ENCODE results near the gene FAM222A. TPM values are rescaled to one million over a fixed set of nuclear protein-coding genes. Genes with fewer than 3 reads are reported as not detected.
A peak's percentile ranks its signal among the peaks of the same experiment; 100 is the strongest.

Gene FAM222A
- total RNA-seq, 1 donor from 2014 or later: 2.5 TPM

- H3K4me3 Mint-ChIP-seq: no peak overlapping the region
- no peak for DNase-seq (ENCODE audit: low spot score)
- TF ChIP-seq EZH2 (IDR thresholded peaks at IDR 0.05): no peak
- Histone ChIP-seq H3K27me3 (no peaks in the 10 kb centered on the region), H3K36me3 (no peaks in the 10 kb centered on the region), H3F3A (ENCODE audit: low read depth) (no peaks in the 10 kb centered on the region), H3K4me1 (peaks cover 18% of the 10 kb centered on the region), H3K4me2 (no peak overlapping the region), H4K20me1 (ENCODE audit: low read depth) (peaks cover 32% of the 10 kb centered on the region), H3K27ac (no peak overlapping the region), H3K4me3 (no peak overlapping the region), H3K79me2 (ENCODE audit: low read depth) (no peaks in the 10 kb centered on the region), H2AFZ (replicated peaks) (no peak overlapping the region), H3K9me3 (ENCODE audit: low read depth) (no peaks in the 10 kb centered on the region), H3K9ac (no peak overlapping the region)
- peak overlapping the region; percentile 25 for H3K27ac Mint-ChIP-seq
- H3K9me3 Mint-ChIP-seq: no peaks in the 10 kb centered on the region
- peaks cover 7% of the 10 kb centered on the region for H3K27me3 Mint-ChIP-seq (ENCODE audit: insufficient read depth, low read depth)
- H3K36me3 Mint-ChIP-seq: peaks cover 3% of the 10 kb centered on the region
- H3K4me1 Mint-ChIP-seq: peaks cover 6% of the 10 kb centered on the region
Observed at GRCh38 chr12:109762673-109763191, 49.1 kb downstream of the FAM222A start.

- no peaks in the 10 kb centered on the region for H3F3A ChIP-seq (ENCODE audit: low read depth)
- H3K27me3 ChIP-seq: no peaks in the 10 kb centered on the region
- H3K36me3 ChIP-seq: no peaks in the 10 kb centered on the region
- no peaks in the 10 kb centered on the region for H3K79me2 ChIP-seq (ENCODE audit: low read depth)
- no peak for DNase-seq (ENCODE audit: low spot score)
- Mint-ChIP-seq H3K27ac (peak overlapping the region; percentile 37), H3K4me3 (no peak overlapping the region), H3K9me3 (no peaks in the 10 kb centered on the region), H3K36me3 (peaks cover 3% of the 10 kb centered on the region), H3K27me3 (ENCODE audit: insufficient read depth, low read depth) (peaks cover 7% of the 10 kb centered on the region), H3K4me1 (peaks cover 5% of the 10 kb centered on the region)
- peaks cover 27% of the 10 kb centered on the region for H4K20me1 ChIP-seq (ENCODE audit: low read depth)
- no peak overlapping the region for H3K27ac ChIP-seq
- H3K4me2 ChIP-seq: no peak overlapping the region
- no peaks in the 10 kb centered on the region for H3K9me3 ChIP-seq (ENCODE audit: low read depth)
- TF ChIP-seq EZH2phosphoT487 (IDR thresholded peaks at IDR 0.05) (no peak), CTCF (IDR thresholded peaks at IDR 0.05) (no peak), EZH2 (IDR thresholded peaks at IDR 0.05) (no peak)
- H3K9ac ChIP-seq: no peak overlapping the region
- no peak overlapping the region for H2AFZ ChIP-seq (replicated peaks)
- peaks cover 12% of the 10 kb centered on the region for H3K4me1 ChIP-seq
- H3K4me3 ChIP-seq: no peak overlapping the region
Observed at GRCh38 chr12:109763201-109763841, 49.7 kb downstream of the FAM222A start.

GRCh38 chr12:109764123-109764522, 50.5 kb downstream of the FAM222A start:
- Mint-ChIP-seq H3K36me3 (peaks cover 3% of the 10 kb centered on the region), H3K9me3 (no peaks in the 10 kb centered on the region), H3K4me1 (peaks cover 5% of the 10 kb centered on the region), H3K27ac (no peak overlapping the region), H3K4me3 (no peak overlapping the region), H3K27me3 (ENCODE audit: insufficient read depth, low read depth) (peaks cover 7% of the 10 kb centered on the region)
- Histone ChIP-seq H3K4me1 (peaks cover 4% of the 10 kb centered on the region), H3K27me3 (no peaks in the 10 kb centered on the region), H4K20me1 (ENCODE audit: low read depth) (peaks cover 19% of the 10 kb centered on the region), H3K36me3 (no peaks in the 10 kb centered on the region), H3K4me3 (no peak overlapping the region), H3F3A (ENCODE audit: low read depth) (no peaks in the 10 kb centered on the region), H2AFZ (replicated peaks) (no peak overlapping the region), H3K79me2 (ENCODE audit: low read depth) (no peaks in the 10 kb centered on the region), H3K9me3 (ENCODE audit: low read depth) (no peaks in the 10 kb centered on the region), H3K27ac (no peak overlapping the region), H3K9ac (no peak overlapping the region), H3K4me2 (no peak overlapping the region)
- peak; percentile 51 for TF ChIP-seq CTCF (IDR thresholded peaks at IDR 0.05)
- no peak for TF ChIP-seq EZH2phosphoT487 (IDR thresholded peaks at IDR 0.05)
- TF ChIP-seq EZH2 (IDR thresholded peaks at IDR 0.05): no peak
- DNase-seq (ENCODE audit: low spot score): peak; percentile 59

GRCh38 chr12:109764776-109765445, 51.3 kb downstream of the FAM222A start:
- no peak overlapping the region for H3K27ac ChIP-seq
- Mint-ChIP-seq H3K4me1 (no peaks in the 10 kb centered on the region), H3K4me3 (no peak overlapping the region), H3K27me3 (ENCODE audit: insufficient read depth, low read depth) (peaks cover 7% of the 10 kb centered on the region), H3K36me3 (peaks cover 3% of the 10 kb centered on the region), H3K27ac (no peak overlapping the region), H3K9me3 (no peaks in the 10 kb centered on the region)
- H3K4me1 ChIP-seq: peaks cover 2% of the 10 kb centered on the region
- no peak overlapping the region for H2AFZ ChIP-seq (replicated peaks)
- no peaks in the 10 kb centered on the region for H3F3A ChIP-seq (ENCODE audit: low read depth)
- H3K9me3 ChIP-seq (ENCODE audit: low read depth): no peaks in the 10 kb centered on the region
- no peaks in the 10 kb centered on the region for H3K79me2 ChIP-seq (ENCODE audit: low read depth)
- peaks cover 15% of the 10 kb centered on the region for H4K20me1 ChIP-seq (ENCODE audit: low read depth)
- DNase-seq (ENCODE audit: low spot score): no peak
- H3K4me3 ChIP-seq: no peak overlapping the region
- H3K27me3 ChIP-seq: no peaks in the 10 kb centered on the region
- H3K4me2 ChIP-seq: no peak overlapping the region
- TF ChIP-seq EZH2phosphoT487 (IDR thresholded peaks at IDR 0.05) (no peak), EZH2 (IDR thresholded peaks at IDR 0.05) (no peak), CTCF (IDR thresholded peaks at IDR 0.05) (no peak)
- no peak overlapping the region for H3K9ac ChIP-seq
- H3K36me3 ChIP-seq: no peaks in the 10 kb centered on the region
